HG03025 (cell line): Measurements from ENCODE around the gene CDR2.
"Not testable (repeated sequence)": the region's sequence is repeated elsewhere in the genome, so short reads cannot be mapped to it uniquely, and the experiment has no call there.

Experiments
- ATAC-seq: cut with Tn5 transposase; IDR thresholded peaks from one replicate; pipeline ENCODE4 v1.9.1; 2021; ENCODE audit warnings: mild to moderate bottlenecking, moderate library complexity; ENCODE audit not compliant: unreplicated experiment, low FRiP score

CDR2 gene

GRCh38 chr16:22379656-22380055 is 5.2 kb upstream of the CDR2 start:
- ATAC-seq, result no peak

- no peak for ATAC-seq
Observed at GRCh38 chr16:22375963-22376640, 1.7 kb upstream of the CDR2 start.

- ATAC-seq, result no peak
Observed at GRCh38 chr16:22375117-22375962, 921 bp upstream of the CDR2 start.

- peak; percentile 7 for ATAC-seq
Observed at GRCh38 chr16:22373662-22374310, 633 bp downstream of the CDR2 start.

GRCh38 chr16:22372882-22373661 is 1.3 kb downstream of the CDR2 start:
- no peak for ATAC-seq

- ATAC-seq, result no peak
Observed at GRCh38 chr16:22370038-22370820, 4.2 kb downstream of the CDR2 start.

DNA sequence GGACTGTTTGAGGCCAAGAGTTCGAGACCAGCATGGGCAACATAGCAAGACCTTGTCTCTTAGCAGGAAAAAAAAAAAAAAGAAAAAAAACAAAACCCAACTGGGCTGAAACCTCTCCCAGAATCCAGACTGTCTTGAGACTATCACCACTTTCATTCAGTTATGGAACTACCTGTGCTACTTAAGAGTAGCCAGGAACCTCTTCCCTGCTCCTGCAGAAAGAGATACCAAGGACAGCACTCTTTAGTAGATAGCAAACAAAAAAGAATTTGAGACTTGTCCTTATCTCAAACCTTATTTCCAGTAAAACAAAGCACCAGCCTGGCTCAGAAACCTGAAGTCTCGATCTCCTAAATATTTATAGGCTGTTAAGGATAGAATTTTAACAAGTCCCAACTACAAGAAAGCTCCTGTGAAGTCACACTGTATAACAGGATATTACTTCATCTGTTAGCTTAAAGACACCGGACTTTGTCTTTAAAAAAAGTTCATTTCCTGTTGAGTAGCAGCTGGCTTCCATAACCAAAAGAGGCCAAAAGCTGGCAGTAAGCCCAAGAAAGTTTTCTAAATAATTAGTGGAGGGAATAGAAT is 5.1 kb downstream of the CDR2 start:
- no peak for ATAC-seq

GRCh38 chr16:22368200-22368826 is 6.1 kb downstream of the CDR2 start:
- ATAC-seq, result not testable (repeated sequence)

DNA sequence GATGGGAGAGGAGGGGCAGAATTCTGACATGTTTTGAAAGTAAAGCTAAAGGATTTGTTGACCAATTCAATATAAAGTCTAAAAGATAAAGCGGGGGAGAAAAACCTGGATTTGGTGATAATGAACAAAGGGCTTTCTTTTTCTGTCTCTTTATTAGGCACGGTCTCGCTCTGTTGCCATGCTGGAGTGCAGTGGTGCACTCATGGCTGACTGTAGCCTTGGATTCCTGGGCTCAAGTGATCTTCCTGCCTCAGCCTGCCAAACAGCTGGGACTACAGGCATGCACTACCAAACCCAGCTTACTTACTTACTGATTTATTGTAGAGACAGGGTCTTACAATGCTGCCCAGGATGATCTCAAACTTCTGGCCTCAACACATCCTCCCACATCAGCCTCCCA is 7.5 kb downstream of the CDR2 start:
- no peak for ATAC-seq

GRCh38 chr16:22366371-22366770 is 8.0 kb downstream of the CDR2 start:
- ATAC-seq, result no peak

- ATAC-seq, result no peak
Observed at GRCh38 chr16:22364241-22364640, 10.2 kb downstream of the CDR2 start.

GRCh38 chr16:22360963-22361659 is 13.3 kb downstream of the CDR2 start:
- ATAC-seq, result no peak

- no peak for ATAC-seq
Observed at GRCh38 chr16:22359679-22360078, 14.7 kb downstream of the CDR2 start.

DNA sequence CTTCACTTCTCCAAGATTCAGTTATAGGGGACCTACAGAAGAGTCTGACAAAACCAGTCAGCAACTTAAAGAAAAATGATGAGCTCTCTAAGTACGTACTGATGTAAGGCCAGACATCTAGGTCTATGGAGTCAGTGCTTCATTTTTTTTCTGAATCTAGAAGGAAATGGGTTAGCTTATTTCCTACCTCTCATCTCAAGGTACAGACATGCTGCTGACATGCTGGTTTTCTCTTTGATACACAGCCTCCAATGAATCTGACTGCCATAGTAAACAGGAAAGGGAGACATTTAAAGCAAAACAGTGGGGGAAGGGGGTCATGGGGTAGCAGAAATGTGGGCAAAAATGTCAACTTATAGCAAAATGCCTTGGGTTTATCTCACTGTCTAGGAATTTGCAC is 16.4 kb downstream of the CDR2 start:
- ATAC-seq, result no peak

DNA sequence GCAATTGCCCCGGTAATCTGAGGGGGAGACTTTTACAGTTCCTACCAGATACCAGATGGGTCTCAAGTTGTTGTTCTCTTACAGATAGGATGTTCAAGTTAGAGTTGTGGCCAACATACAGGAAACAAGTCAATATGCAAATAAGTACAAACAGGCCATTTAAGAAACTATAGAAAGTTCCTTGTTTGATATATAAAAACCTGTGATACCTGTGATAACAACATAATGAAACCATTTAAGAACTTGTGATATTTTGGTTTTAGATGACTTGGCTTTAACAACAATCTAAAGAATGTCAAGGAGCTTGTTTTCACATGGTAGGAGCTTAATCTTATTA is 16.8 kb downstream of the CDR2 start:
- no peak for ATAC-seq

- ATAC-seq, result no peak
Observed at GRCh38 chr16:22356930-22357634, 17.3 kb downstream of the CDR2 start.

- ATAC-seq, result no peak
Observed at GRCh38 chr16:22355487-22355908, 18.9 kb downstream of the CDR2 start.

- no peak for ATAC-seq
Observed at GRCh38 chr16:22353933-22354541, 20.4 kb downstream of the CDR2 start.
